Activated CD4-positive, alpha-beta memory T cell treated with anti-CD3 and anti-CD28 coated beads for 36 hours (primary cell): ENCODE data around the gene ADRA2A. TPM values are rescaled to one million over a fixed set of nuclear protein-coding genes. Genes with fewer than 3 reads are reported as not detected.

Experiments
- CTCF ChIA-PET: fragments of 350-600 bp; sonication (Branson Sonifier 250); formaldehyde crosslinking; loops from one replicate; lab custom pipeline; 2021; ENCODE audit warnings: antibody characterized with exemption, inconsistent platforms; lab: Charles Lee
- POLR2A ChIA-PET: fragments of 350-600 bp; sonication (Branson Sonifier 250); formaldehyde crosslinking; loops from one replicate; lab custom pipeline; 2021; ENCODE audit warnings: antibody characterized with exemption; lab: Charles Lee
- DNase-seq: peaks from one replicate; pipeline ENCODE4 v3.0.0-alpha.2; 2020
- H3K27ac Mint-ChIP-seq: one replicate; pipeline ENCODE4 v1.8.0; 2021; ENCODE audit warnings: mixed read lengths
- H3K27me3 Mint-ChIP-seq: one replicate; pipeline ENCODE4 v1.8.0; 2021; ENCODE audit warnings: mixed read lengths
- H3K36me3 Mint-ChIP-seq: one replicate; pipeline ENCODE4 v1.8.0; 2021; ENCODE audit warnings: mixed read lengths
- H3K4me1 Mint-ChIP-seq: one replicate; pipeline ENCODE4 v1.8.0; 2021; ENCODE audit warnings: low read depth, mixed read lengths
- H3K4me3 Mint-ChIP-seq: one replicate; pipeline ENCODE4 v1.8.0; 2021; ENCODE audit warnings: mild to moderate bottlenecking, mixed read lengths
- H3K9me3 Mint-ChIP-seq: one replicate; pipeline ENCODE4 v1.8.0; 2021; ENCODE audit warnings: mixed read lengths
- intact Hi-C: fragments of 100-400 bp; cut with micrococcal nuclease; formaldehyde crosslinking; loops from one replicate; pipeline ENCODE4 v1.15.1; 2023
- total RNA-seq, 2 experiments: library from RNA; stranded (reverse); gene quantifications; one replicate each; pipeline ENCODE4 v1.2.3, GENCODE V29; 2021

Gene ADRA2A
- total RNA-seq, 2 experiments from 2014 or later, result not detected

DNA sequence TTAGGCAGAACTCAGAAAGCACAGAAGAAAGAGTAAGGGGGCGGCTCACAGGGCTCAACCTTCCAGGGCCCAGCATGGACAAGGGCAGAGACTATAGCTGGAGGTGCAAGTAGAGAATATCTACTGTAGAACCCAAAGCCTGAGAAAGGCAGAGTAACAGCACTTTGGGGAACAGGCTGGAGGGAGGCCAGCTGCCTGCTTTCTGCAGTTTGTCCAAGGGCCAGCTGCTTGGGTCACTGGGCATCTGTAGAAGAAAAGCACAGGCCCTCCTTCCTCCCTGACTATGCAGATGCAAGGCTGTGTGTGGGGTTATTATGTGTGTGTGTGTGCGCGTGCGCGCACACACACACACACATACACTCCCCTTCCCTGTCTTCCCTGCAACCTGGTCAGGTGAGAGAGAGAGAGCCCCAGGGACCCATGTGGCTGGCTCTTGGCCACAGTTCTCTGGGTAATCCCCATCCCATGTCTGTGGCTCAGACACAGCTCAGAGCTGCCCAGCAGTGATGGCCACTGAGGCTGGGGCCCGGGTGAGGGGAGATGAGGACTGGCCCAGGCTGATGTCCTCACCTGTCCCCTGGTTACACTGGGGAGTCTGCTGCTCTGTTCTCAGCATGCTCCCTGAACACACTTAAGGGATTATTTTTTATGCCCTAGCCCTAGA lies 9.0 kb downstream of the ADRA2A start:
- intact Hi-C loops, result no loop called here
- POLR2A ChIA-PET, result no interaction called here
- H3K36me3 Mint-ChIP-seq, result no peaks in the 10 kb centered on the region
- CTCF ChIA-PET, result interaction anchor here (0.6 to 1.2 kb wide), 2 partner anchors 10 to 303 kb away, joined by 4 read pairs; no protein-coding TSS in a partner anchor
- H3K4me3 Mint-ChIP-seq, result no peak overlapping the region
- peaks cover 2% of the 10 kb centered on the region for H3K27me3 Mint-ChIP-seq
- no peak overlapping the region for H3K27ac Mint-ChIP-seq
- H3K4me1 Mint-ChIP-seq, result no peaks in the 10 kb centered on the region
- DNase-seq, result no peak
- H3K9me3 Mint-ChIP-seq, result no peaks in the 10 kb centered on the region

DNA sequence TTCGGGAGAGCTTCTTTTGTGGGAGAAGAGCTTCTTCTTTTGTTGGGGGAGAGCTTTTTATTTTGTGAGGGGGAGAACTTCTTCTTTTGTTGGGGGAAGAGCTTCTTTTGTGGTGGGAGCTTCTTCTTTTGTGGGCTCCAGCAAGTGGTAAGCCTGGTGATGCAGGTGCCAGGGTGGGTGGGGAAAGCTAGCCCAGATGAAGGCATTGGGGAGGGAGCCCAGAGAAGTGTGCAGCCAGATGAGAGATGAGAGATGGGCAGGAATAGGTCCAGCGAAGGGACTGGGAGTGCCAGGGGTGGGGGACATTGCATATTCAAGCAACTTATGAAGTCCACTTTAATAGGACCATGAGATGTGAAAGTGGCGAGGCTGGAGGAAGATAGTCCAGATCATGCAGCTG lies 9.7 kb downstream of the ADRA2A start:
- POLR2A ChIA-PET, result no interaction called here
- intact Hi-C loops, result no loop called here
- H3K9me3 Mint-ChIP-seq, result no peaks in the 10 kb centered on the region
- H3K4me3 Mint-ChIP-seq, result no peak overlapping the region
- CTCF ChIA-PET, result interaction anchor here (0.6 to 1.2 kb wide), 2 partner anchors 11 to 303 kb away, joined by 4 read pairs; no protein-coding TSS in a partner anchor
- no peak overlapping the region for H3K27ac Mint-ChIP-seq
- DNase-seq, result no peak
- no peaks in the 10 kb centered on the region for H3K36me3 Mint-ChIP-seq
- H3K4me1 Mint-ChIP-seq, result no peaks in the 10 kb centered on the region
- peaks cover 2% of the 10 kb centered on the region for H3K27me3 Mint-ChIP-seq

DNA sequence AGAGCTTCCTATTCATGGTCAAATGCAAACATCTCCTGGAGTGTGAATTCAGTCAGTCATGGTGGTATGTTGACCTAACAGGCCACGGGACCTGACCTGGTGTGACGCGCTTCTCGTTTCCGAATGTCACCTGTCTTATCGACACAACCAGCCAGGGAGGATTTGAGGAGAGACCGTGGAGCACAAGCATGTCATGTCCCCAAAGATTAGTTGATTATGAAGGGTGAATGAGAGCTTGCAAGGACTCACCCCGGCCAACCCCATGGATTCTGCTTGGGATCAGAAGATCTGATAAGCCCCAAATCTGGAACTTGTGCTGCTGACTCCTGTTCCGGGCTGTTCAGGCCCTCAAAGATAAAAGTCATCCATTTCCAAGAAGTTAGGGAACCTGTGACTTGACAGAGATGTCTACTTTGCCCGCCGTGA lies 10.5 kb downstream of the ADRA2A start:
- Mint-ChIP-seq H3K4me3 (no peak overlapping the region), H3K36me3 (no peaks in the 10 kb centered on the region), H3K4me1 (no peaks in the 10 kb centered on the region), H3K27me3 (peaks cover 2% of the 10 kb centered on the region), H3K9me3 (no peaks in the 10 kb centered on the region), H3K27ac (no peak overlapping the region)
- intact Hi-C loops, result no loop called here
- POLR2A ChIA-PET, result no interaction called here
- CTCF ChIA-PET, result interaction anchor here (1.1 kb wide), 1 partner anchor 12 kb away, joined by 3 read pairs; no protein-coding TSS in a partner anchor
- no peak for DNase-seq

DNA sequence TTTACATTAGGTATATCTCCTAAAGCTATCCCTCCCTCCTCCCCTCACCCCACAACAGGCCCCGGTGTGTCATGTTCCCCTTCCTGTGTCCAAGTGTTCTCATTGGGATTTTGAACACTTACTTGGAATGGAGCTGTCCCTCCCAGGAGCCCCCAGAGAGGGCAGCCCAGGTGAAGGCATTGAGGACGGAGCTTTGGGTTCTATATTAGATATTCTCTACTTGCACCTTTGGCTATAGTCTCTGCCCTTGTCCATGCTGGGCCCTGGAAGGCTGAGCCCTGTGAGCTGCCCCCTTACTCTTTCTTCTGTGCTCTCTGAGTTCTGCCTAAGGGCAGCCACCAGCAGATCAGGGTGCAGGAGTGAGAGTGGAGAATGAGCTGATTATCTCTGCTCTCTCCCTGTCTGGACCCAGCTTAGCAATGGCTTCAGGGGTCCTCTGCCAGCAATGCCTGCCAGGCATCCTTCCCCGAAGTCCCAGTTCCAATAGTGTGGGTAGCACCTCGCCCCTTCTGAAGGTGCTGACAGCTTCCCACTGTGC lies 11.2 kb downstream of the ADRA2A start:
- POLR2A ChIA-PET, result no interaction called here

DNA sequence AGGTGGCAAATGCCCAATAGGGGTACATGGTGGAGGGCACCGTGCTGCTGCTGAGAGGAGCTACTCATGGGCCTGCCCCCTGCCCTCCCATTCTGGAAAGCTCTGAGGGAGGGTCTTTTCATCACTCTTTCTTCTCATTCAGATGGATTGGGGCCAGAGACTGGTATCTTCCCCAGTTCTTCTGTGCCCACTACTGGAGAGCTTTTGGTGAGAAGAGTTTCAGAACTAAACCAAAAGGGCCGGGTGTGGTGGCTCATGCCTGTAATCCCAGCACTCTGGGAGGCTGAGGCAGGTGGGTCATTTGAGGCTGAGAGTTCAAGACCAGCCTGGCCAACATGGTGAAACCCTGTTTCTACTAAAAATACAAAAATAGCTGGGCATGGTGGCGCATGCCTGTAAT lies 12.5 kb downstream of the ADRA2A start:
- no peak overlapping the region for H3K4me3 Mint-ChIP-seq
- no peak overlapping the region for H3K27ac Mint-ChIP-seq
- H3K36me3 Mint-ChIP-seq, result no peaks in the 10 kb centered on the region
- DNase-seq, result no peak
- POLR2A ChIA-PET, result no interaction called here
- intact Hi-C loops, result no loop called here
- H3K27me3 Mint-ChIP-seq, result peaks cover 6% of the 10 kb centered on the region
- no peaks in the 10 kb centered on the region for H3K4me1 Mint-ChIP-seq
- CTCF ChIA-PET, result interaction anchor here (0.9 to 1.0 kb wide), 2 partner anchors 12 to 13 kb away, joined by 3 to 4 read pairs; partner anchors contain the start of gene ADRA2A
- no peaks in the 10 kb centered on the region for H3K9me3 Mint-ChIP-seq

More for the DNA sequence above, 11.2 kb downstream of the ADRA2A start:
- CTCF ChIA-PET, result interaction anchor here (0.9 to 1.1 kb wide), 2 partner anchors 11 to 13 kb away, joined by 3 read pairs; partner anchors contain the start of gene ADRA2A
- intact Hi-C loops, result no loop called here
- H3K27me3 Mint-ChIP-seq, result peaks cover 4% of the 10 kb centered on the region
- DNase-seq, result no peak
- H3K4me3 Mint-ChIP-seq, result no peak overlapping the region
- H3K4me1 Mint-ChIP-seq, result no peaks in the 10 kb centered on the region
- no peaks in the 10 kb centered on the region for H3K36me3 Mint-ChIP-seq
- no peak overlapping the region for H3K27ac Mint-ChIP-seq
- no peaks in the 10 kb centered on the region for H3K9me3 Mint-ChIP-seq

DNA sequence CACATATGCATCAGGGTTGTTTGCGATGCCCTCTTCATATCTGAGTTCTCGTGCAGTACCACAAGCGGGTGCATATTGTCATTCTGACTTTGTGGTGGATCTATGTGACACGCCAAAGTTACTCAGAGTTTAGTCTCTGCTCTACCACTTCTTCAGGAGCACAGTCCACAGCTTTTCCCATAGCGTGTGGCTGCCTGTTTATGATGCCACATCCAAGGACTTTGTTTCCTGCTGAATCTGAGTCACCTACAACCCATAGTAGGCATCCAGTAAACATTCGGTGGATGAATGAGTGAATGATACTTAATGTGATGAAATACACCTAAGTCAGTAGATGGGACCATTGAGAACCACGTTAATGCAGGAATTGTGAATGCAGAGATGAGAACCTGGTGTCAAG lies 15.0 kb downstream of the ADRA2A start:
- POLR2A ChIA-PET, result no interaction called here
- Mint-ChIP-seq H3K4me1 (no peaks in the 10 kb centered on the region), H3K9me3 (no peaks in the 10 kb centered on the region), H3K27me3 (peaks cover 6% of the 10 kb centered on the region), H3K36me3 (no peaks in the 10 kb centered on the region), H3K4me3 (no peak overlapping the region), H3K27ac (no peak overlapping the region)
- no peak for DNase-seq
- CTCF ChIA-PET, result no interaction called here
- intact Hi-C loops, result no loop called here

DNA sequence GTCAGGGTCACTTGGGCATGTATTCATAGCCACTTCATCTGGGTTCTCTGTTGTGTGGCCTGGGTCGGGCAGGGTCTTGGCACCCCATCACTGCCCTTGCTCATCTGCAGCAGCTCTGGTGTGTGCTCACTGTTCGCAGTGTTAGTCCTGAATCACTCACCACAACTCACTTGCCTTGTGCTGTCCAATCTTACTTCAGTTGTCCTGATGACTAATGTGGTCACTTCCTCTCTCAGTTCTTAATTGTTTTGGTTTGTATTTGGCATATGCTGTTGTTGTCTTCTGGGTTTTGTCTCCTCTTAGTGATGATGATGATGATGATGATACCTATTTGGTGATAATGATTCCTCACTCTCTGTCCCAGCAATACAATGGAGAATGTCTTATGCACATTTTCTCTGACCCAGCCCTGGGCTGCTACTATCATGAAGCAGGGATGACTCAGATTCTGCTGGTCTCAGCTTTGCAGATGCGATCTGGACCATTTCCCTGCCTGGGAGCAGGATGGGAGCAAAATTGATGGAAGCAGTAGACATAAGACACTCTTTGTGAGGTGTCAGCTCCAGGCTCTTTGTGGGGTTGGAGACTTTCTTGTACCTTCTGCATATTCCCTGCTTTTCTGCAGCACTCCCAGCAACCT lies 17.0 kb downstream of the ADRA2A start:
- Mint-ChIP-seq H3K27me3 (peaks cover 6% of the 10 kb centered on the region), H3K4me3 (no peak overlapping the region), H3K4me1 (no peaks in the 10 kb centered on the region), H3K27ac (no peak overlapping the region), H3K9me3 (no peaks in the 10 kb centered on the region), H3K36me3 (no peaks in the 10 kb centered on the region)
- CTCF ChIA-PET, result no interaction called here
- POLR2A ChIA-PET, result no interaction called here
- intact Hi-C loops, result no loop called here
- no peak for DNase-seq

DNA sequence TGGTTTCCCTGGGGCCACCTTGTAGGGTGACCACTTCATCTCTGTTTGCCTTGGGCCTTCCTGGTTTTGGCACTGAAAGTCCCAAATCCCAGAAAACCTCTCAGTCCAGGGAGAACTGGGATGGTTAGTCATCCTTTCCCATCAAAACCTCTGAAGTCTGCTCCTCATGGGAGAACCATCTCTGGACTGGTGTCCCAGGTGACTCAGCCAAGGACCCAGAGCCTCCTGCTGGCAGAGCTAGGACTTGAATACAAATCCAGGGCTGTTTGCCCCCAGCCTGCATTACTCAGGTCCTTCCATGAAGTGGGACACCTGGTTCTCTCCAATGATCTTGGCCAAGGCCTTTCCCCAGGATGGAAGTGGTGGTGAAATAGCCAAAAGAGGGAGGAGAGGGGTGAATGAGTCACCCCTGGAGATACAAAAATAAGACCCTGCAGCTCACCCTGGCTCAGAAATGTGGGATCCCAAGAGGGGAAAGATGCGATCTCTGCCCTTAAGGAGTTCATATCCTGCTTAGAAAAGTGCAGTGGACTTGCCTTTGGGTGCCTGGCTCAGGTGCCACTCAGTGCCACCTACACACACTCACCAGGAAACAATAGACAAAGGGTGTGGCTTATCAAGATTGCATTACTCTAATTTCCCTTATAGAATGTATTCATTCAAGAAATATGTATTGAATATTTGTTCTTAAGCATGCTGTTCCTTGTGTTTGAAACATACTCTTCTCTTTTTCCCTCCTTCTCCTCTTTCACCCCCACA lies 22.0 kb downstream of the ADRA2A start:
- ChIA-PET CTCF (no interaction called here), POLR2A (no interaction called here)
- Mint-ChIP-seq H3K4me1 (no peaks in the 10 kb centered on the region), H3K36me3 (no peaks in the 10 kb centered on the region), H3K9me3 (no peaks in the 10 kb centered on the region), H3K27me3 (peaks cover 3% of the 10 kb centered on the region), H3K4me3 (no peak overlapping the region), H3K27ac (no peak overlapping the region)
- DNase-seq, result no peak
- intact Hi-C loops, result no loop called here

DNA sequence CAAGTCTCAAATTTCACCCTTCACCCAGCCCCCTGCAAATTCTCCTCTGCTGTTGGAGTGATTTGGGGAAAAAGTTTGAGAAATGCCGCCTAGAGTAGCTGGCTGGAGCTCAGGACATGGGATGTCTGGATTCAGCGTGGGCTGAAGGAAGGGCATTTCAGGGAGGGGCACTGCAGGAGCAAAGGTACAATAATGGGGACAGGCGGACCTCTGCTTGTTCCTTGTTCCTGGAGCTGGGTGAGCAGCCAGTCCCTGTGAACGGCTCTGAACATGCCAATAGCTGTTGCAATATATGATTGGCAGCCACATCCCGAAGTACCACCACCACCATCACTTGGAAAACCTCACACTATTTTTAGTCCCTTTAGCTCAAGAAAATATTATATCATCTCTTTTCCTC lies 23.4 kb downstream of the ADRA2A start:
- intact Hi-C loops, result no loop called here
- H3K4me3 Mint-ChIP-seq, result no peak overlapping the region

DNA sequence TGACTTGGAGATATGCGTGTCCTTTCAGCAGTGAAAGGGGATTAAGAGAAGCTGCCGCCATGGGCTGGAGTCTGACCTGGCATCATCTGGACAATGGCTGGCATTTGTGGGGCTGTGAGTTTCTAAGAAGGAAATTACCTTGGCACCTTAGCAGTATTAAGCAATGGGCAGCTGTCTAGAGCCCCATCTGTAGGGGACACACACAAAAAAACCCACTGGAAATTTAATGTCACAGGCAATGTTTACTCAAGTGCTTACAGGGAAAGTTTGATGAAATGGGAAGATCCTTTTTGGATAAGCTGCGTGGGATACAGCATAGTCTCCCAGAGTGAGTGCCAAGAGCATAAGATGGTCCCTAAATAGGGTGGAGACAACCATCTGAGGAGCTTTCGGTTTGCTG lies 25.0 kb downstream of the ADRA2A start:
- Mint-ChIP-seq H3K27me3 (peaks cover 9% of the 10 kb centered on the region), H3K4me3 (no peak overlapping the region), H3K4me1 (no peaks in the 10 kb centered on the region), H3K9me3 (no peaks in the 10 kb centered on the region), H3K36me3 (no peaks in the 10 kb centered on the region), H3K27ac (no peak overlapping the region)
- ChIA-PET CTCF (interaction anchor here (1.9 kb wide), 1 partner anchor 25 kb away, joined by 6 read pairs; the partner anchor contains the start of gene ADRA2A), POLR2A (no interaction called here)
- intact Hi-C loops, result no loop called here
- no peak for DNase-seq

More for the DNA sequence above, 23.4 kb downstream of the ADRA2A start:
- ChIA-PET POLR2A (no interaction called here), CTCF (interaction anchor here (1.9 kb wide), 1 partner anchor 24 kb away, joined by 6 read pairs; the partner anchor contains the start of gene ADRA2A)
- DNase-seq, result no peak
- Mint-ChIP-seq H3K9me3 (no peaks in the 10 kb centered on the region), H3K27me3 (peaks cover 3% of the 10 kb centered on the region), H3K4me1 (no peaks in the 10 kb centered on the region), H3K36me3 (no peaks in the 10 kb centered on the region), H3K27ac (no peak overlapping the region)

DNA sequence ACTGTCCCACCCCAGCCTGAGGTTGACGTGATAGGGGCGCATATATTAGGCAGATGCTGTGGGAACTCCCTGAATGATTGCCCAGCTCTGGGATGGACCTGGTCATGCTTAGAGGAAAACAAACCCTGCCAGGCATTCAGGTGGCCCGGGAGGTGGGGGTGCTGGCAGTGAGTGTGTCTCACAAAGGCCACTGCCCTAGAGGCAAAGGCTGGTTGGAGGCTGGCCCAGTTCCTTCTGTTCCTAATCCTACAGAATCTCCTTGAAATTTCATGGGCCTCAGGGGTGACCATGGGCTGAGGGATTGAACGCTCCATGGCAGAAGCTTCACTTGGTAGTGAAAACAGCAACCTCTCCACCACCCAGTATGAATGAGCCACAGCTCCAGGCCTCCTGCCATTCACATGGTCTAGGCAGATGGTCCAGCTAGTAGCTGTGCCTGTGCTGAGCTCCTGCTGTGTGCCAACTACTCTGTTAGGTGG lies 25.6 kb downstream of the ADRA2A start:
- DNase-seq, result no peak
- Mint-ChIP-seq H3K4me1 (no peaks in the 10 kb centered on the region), H3K36me3 (no peaks in the 10 kb centered on the region), H3K9me3 (no peaks in the 10 kb centered on the region), H3K27me3 (peaks cover 7% of the 10 kb centered on the region), H3K27ac (no peak overlapping the region), H3K4me3 (no peak overlapping the region)
- CTCF ChIA-PET, result no interaction called here
- intact Hi-C loops, result no loop called here
- POLR2A ChIA-PET, result no interaction called here
